Fibroblast of lung (primary cell): ENCODE results near the gene NDST1. TPM values are rescaled to one million over a fixed set of nuclear protein-coding genes. Genes with fewer than 3 reads are reported as not detected.
A peak's percentile ranks its signal among the peaks of the same experiment; 100 is the strongest.

Experiments
- DNase-seq, 2 donors: peaks; one replicate each; pipeline versions ENCODE4 v3.0.0 to v3.0.0-alpha.2; 2010; ENCODE audit warnings: low read depth in 2 of 2
- H2AFZ ChIP-seq: 2 replicates; pipeline ENCODE4 v1.5.1; 2012; ENCODE audit warnings: low read length, control low read depth, inconsistent platforms
- H3K27ac ChIP-seq: 2 replicates; pipeline ENCODE4 v1.5.1; 2011; ENCODE audit warnings: low read length, control low read depth; ENCODE audit not compliant: insufficient read depth
- H3K27me3 ChIP-seq: 2 replicates; pipeline ENCODE4 v1.5.1; 2011; ENCODE audit warnings: mild to moderate bottlenecking, low read length; ENCODE audit not compliant: control insufficient read depth, insufficient read depth
- H3K36me3 ChIP-seq: 2 replicates; pipeline ENCODE4 v1.5.1; 2011; ENCODE audit warnings: low read length; ENCODE audit not compliant: control insufficient read depth, insufficient read depth
- H3K4me1 ChIP-seq: 2 replicates; pipeline ENCODE4 v1.5.1; 2011; ENCODE audit warnings: low read length; ENCODE audit not compliant: control insufficient read depth, insufficient read depth; ENCODE audit errors: extremely low read depth
- H3K4me2 ChIP-seq: 2 replicates; pipeline ENCODE4 v1.5.1; 2011; ENCODE audit warnings: low read length, control low read depth; ENCODE audit not compliant: insufficient read depth; ENCODE audit errors: extremely low read depth
- H3K4me3 ChIP-seq, 4 experiments: fragments of 200-600 bp in 1 of 4; sonication (generic) in 1 of 4; replicated peaks in 1 of 4; 2 replicates each; pipeline ENCODE4 v1.5.1; 2011 to 2016; ENCODE audit warnings: low read length in 4 of 4, low read depth in 3 of 4, mild to moderate bottlenecking in 3 of 4, control low read depth in 2 of 4, inconsistent platforms in 1 of 4, mixed read lengths in 1 of 4; ENCODE audit not compliant: insufficient read depth in 1 of 4; ENCODE audit errors: control extremely low read depth in 1 of 4
- H3K79me2 ChIP-seq: 2 replicates; pipeline ENCODE4 v1.5.1; 2012; ENCODE audit warnings: mild to moderate bottlenecking, low read length, inconsistent platforms; ENCODE audit not compliant: control insufficient read depth, insufficient read depth
- H3K9ac ChIP-seq: 2 replicates; pipeline ENCODE4 v1.5.1; 2011; ENCODE audit warnings: mild to moderate bottlenecking, low read length, control low read depth; ENCODE audit not compliant: insufficient read depth
- H3K9me3 ChIP-seq: 2 replicates; pipeline ENCODE4 v1.5.1; 2012; ENCODE audit warnings: low read depth, low read length; ENCODE audit not compliant: control insufficient read depth, insufficient read depth
- H4K20me1 ChIP-seq: 2 replicates; pipeline ENCODE4 v1.5.1; 2011; ENCODE audit warnings: low read length; ENCODE audit not compliant: control insufficient read depth, insufficient read depth; ENCODE audit errors: extremely low read depth
- CTCF ChIP-seq, 2 donors: IDR thresholded peaks in 1 of 2; conservative IDR thresholded peaks in 1 of 2; 1 replicate in 1 of 2; 2 replicates in 1 of 2; pipeline ENCODE4 v1.5.1; 2011 to 2012; ENCODE audit warnings: low read length in 2 of 2, control low read depth in 1 of 2, inconsistent platforms in 1 of 2, low read depth in 1 of 2, mild to moderate bottlenecking in 1 of 2
- EZH2 ChIP-seq: IDR thresholded peaks from 2 replicates; pipeline ENCODE4 v1.5.1; 2012; ENCODE audit warnings: low read length, control low read depth, mild to moderate bottlenecking; ENCODE audit errors: missing control alignments
- polyA plus RNA-seq, 2 donors: library from polyadenylated mRNA; depleted of rRNA in 1 of 2; stranded (reverse) in 1 of 2; unstranded in 1 of 2; fragments of >200 nt; gene quantifications; 2 replicates each; pipeline ENCODE4 v1.2.1, GENCODE V29; 2011 to 2012; ENCODE audit warnings: missing spikeins in 1 of 2
- total RNA-seq: library from RNA; depleted of rRNA; stranded (reverse); fragments of >200 nt; gene quantifications from 2 replicates; pipeline ENCODE4 v1.2.1, GENCODE V29; 2014

NDST1 gene
- total and polyA plus RNA-seq, 2 donors (not counting 1 experiment from before 2014, with no cell fraction given): 38.5 to 94.8 TPM

- peak overlapping the region; percentile 92 for H3K27ac ChIP-seq
- H3K9me3 ChIP-seq: no peaks in the 10 kb centered on the region
- H3K4me1 ChIP-seq: peaks cover 60% of the 10 kb centered on the region
- H3K9ac ChIP-seq: no peak overlapping the region
- no peak overlapping the region for H2AFZ ChIP-seq
- H3K79me2 ChIP-seq: peaks cover 90% of the 10 kb centered on the region
- no peak overlapping the region for H3K4me2 ChIP-seq
- H4K20me1 ChIP-seq: no peaks in the 10 kb centered on the region
- no peaks in the 10 kb centered on the region for H3K27me3 ChIP-seq
- H3K36me3 ChIP-seq: peaks cover 8% of the 10 kb centered on the region
- no peak for TF ChIP-seq CTCF (conservative IDR thresholded peaks at IDR 0.05 in 1 of 2, IDR thresholded peaks at IDR 0.05 in 1 of 2; ENCODE audit: low read depth in 1 of 2, low read length in 2 of 2)
- no peak for TF ChIP-seq EZH2
- DNase-seq: no peak
- no peak overlapping the region for H3K4me3 ChIP-seq
These were observed 11.4 kb upstream of the NDST1 start for GRCh38 chr5:150496534-150496933.

- Histone ChIP-seq H3K36me3 (peaks cover 11% of the 10 kb centered on the region), H3K4me1 (peaks cover 58% of the 10 kb centered on the region), H4K20me1 (no peaks in the 10 kb centered on the region), H3K4me3 (peak overlapping the region in 3 of 4 experiments; percentile 36 to 48 (median 40)), H2AFZ (no peak overlapping the region), H3K9ac (peak overlapping the region; percentile 39), H3K27ac (peak overlapping the region; percentile 92), H3K9me3 (no peaks in the 10 kb centered on the region), H3K4me2 (peak overlapping the region; percentile 89), H3K27me3 (no peaks in the 10 kb centered on the region), H3K79me2 (peaks cover 90% of the 10 kb centered on the region)
- TF ChIP-seq CTCF (conservative IDR thresholded peaks at IDR 0.05 in 1 of 2, IDR thresholded peaks at IDR 0.05 in 1 of 2; ENCODE audit: low read depth in 1 of 2, low read length in 2 of 2) (no peak), EZH2 (no peak)
- peak; percentile 93 to 95 for DNase-seq
These were observed 10.5 kb upstream of the NDST1 start for GRCh38 chr5:150497274-150497988.

GRCh38 chr5:150497989-150498317 lies 10.0 kb upstream of the NDST1 start:
- Histone ChIP-seq H3K36me3 (peaks cover 11% of the 10 kb centered on the region), H4K20me1 (no peaks in the 10 kb centered on the region), H3K4me1 (peaks cover 55% of the 10 kb centered on the region), H2AFZ (no peak overlapping the region), H3K4me3 (peak overlapping the region in 3 of 4 experiments; percentile 36 to 48 (median 40)), H3K9ac (peak overlapping the region; percentile 39), H3K9me3 (no peaks in the 10 kb centered on the region), H3K27ac (peak overlapping the region; percentile 92), H3K4me2 (peak overlapping the region; percentile 89), H3K27me3 (no peaks in the 10 kb centered on the region), H3K79me2 (peaks cover 90% of the 10 kb centered on the region)
- no peak for DNase-seq
- TF ChIP-seq EZH2 (no peak), CTCF (conservative IDR thresholded peaks at IDR 0.05 in 1 of 2, IDR thresholded peaks at IDR 0.05 in 1 of 2; ENCODE audit: low read depth in 1 of 2, low read length in 2 of 2) (no peak)
